ENCODE data around the gene CD96.

- TF ChIP-seq POLR2A (IDR thresholded peaks at IDR 0.05): no peak
- TF ChIP-seq, protein P1, sequence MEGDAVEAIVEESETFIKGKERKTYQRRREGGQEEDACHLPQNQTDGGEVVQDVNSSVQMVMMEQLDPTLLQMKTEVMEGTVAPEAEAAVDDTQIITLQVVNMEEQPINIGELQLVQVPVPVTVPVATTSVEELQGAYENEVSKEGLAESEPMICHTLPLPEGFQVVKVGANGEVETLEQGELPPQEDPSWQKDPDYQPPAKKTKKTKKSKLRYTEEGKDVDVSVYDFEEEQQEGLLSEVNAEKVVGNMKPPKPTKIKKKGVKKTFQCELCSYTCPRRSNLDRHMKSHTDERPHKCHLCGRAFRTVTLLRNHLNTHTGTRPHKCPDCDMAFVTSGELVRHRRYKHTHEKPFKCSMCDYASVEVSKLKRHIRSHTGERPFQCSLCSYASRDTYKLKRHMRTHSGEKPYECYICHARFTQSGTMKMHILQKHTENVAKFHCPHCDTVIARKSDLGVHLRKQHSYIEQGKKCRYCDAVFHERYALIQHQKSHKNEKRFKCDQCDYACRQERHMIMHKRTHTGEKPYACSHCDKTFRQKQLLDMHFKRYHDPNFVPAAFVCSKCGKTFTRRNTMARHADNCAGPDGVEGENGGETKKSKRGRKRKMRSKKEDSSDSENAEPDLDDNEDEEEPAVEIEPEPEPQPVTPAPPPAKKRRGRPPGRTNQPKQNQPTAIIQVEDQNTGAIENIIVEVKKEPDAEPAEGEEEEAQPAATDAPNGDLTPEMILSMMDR (IDR thresholded peaks at IDR 0.05): no peak
Measured at GRCh38 chr3:111616417-111617105, 74.6 kb downstream of the CD96 start.

Data from adrenal gland (tissue), 5 donors.